GM12891 (cell line): ENCODE measurements around the gene TRAFD1. TPM values are rescaled to one million over a fixed set of nuclear protein-coding genes. Genes with fewer than 3 reads are reported as not detected.
"Not testable (repeated sequence)": the region's sequence is repeated elsewhere in the genome, so short reads cannot be mapped to it uniquely, and the experiment has no call there.

Experiments
- DNase-seq: peaks from one replicate; pipeline ENCODE4 v3.0.0; 2011; ENCODE audit warnings: low spot score; ENCODE audit not compliant: insufficient read length
- FAIRE-seq: peaks from 2 replicates; lab custom pipeline; 2011; peaks lifted over from hg19 to GRCh38; lab: Jason Lieb, UNC
- PAX5 ChIP-seq: IDR thresholded peaks from 2 replicates; pipeline ENCODE4 v1.6.1; 2011; ENCODE audit warnings: low read length, moderate library complexity, mild to moderate bottlenecking; ENCODE audit not compliant: insufficient read depth, severe bottlenecking
- POLR2A ChIP-seq: IDR thresholded peaks from 2 replicates; pipeline ENCODE4 v1.6.1; 2011; ENCODE audit warnings: low read depth, low read length, control low read depth
- POLR2AphosphoS5 ChIP-seq: IDR thresholded peaks from 2 replicates; pipeline ENCODE4 v1.6.1; 2011; ENCODE audit warnings: low read depth, low read length, control low read depth
- POU2F2 ChIP-seq: IDR thresholded peaks from 2 replicates; pipeline ENCODE4 v1.6.1; 2011; ENCODE audit warnings: low read depth, mild to moderate bottlenecking, control low read depth, low read length, moderate library complexity
- SPI1 ChIP-seq: IDR thresholded peaks from 2 replicates; pipeline ENCODE4 v1.6.1; 2011; ENCODE audit warnings: low read depth, low read length, control low read depth
- TAF1 ChIP-seq: IDR thresholded peaks from 2 replicates; pipeline ENCODE4 v1.6.1; 2011; ENCODE audit warnings: low read depth, low read length, control low read depth
- polyA plus RNA-seq: library from polyadenylated mRNA; unstranded; fragments of >200 nt; gene quantifications from one replicate; pipeline ENCODE4 v1.2.1, GENCODE V29; 2012; ENCODE audit warnings: low read depth, missing spikeins, inconsistent platforms; ENCODE audit not compliant: missing spikeins

The TRAFD1 gene, protein sequence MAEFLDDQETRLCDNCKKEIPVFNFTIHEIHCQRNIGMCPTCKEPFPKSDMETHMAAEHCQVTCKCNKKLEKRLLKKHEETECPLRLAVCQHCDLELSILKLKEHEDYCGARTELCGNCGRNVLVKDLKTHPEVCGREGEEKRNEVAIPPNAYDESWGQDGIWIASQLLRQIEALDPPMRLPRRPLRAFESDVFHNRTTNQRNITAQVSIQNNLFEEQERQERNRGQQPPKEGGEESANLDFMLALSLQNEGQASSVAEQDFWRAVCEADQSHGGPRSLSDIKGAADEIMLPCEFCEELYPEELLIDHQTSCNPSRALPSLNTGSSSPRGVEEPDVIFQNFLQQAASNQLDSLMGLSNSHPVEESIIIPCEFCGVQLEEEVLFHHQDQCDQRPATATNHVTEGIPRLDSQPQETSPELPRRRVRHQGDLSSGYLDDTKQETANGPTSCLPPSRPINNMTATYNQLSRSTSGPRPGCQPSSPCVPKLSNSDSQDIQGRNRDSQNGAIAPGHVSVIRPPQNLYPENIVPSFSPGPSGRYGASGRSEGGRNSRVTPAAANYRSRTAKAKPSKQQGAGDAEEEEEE
- 42.5 TPM for polyA plus RNA-seq

DNA sequence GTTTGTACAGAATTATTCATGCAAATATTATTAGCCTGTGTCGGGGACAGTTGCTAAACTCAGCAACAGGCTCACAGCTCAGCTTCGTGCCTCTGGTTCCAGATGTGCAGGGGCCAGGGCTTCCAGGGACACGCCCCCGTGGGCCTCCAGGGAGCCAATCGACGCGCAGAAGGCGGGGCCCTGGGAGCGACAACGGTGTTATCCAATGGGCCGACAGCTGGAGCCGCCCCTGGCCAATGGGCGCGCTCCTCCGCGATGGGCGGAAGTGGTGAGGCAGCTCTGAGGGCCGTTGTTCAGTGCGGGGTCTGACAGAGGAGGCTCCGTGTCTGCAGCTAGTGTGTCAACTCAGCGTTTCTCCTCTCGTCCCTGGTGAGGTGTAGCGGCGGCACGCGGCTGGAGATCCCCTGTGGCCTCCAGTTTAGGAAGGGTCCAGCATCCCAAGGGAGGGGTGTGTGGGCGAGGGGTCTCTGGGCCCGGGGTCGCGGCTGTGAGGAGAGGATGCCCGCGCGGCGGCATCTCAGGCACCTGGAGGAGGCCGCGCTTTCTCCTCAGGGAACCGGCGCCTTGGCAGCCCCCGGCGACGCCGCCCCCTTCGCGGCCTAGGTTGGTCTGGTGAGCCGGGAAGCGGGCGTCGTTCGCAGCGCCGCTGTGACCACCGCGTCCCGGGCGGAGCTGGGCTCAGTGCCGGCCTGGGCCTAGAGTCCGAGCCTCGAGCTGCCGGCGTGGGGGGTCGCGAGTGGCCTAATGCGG is at the start of gene TRAFD1:
Gene TRAFD1 (plus strand): TSS at position 311 of the 750 bp plus-strand sequence. CDS start 4,963 bp downstream, outside the sequence.
- peak; percentile 96 for FAIRE-seq
- TF ChIP-seq POLR2A (peak; percentile 99), TAF1 (peak; percentile 95), POLR2AphosphoS5 (peak; percentile 99), SPI1 (peak; percentile 70), POU2F2 (peak; percentile 78; the same call in 1 of the 2 replicates), PAX5 (peak; percentile 1)
- peak; percentile 97 for DNase-seq

DNA sequence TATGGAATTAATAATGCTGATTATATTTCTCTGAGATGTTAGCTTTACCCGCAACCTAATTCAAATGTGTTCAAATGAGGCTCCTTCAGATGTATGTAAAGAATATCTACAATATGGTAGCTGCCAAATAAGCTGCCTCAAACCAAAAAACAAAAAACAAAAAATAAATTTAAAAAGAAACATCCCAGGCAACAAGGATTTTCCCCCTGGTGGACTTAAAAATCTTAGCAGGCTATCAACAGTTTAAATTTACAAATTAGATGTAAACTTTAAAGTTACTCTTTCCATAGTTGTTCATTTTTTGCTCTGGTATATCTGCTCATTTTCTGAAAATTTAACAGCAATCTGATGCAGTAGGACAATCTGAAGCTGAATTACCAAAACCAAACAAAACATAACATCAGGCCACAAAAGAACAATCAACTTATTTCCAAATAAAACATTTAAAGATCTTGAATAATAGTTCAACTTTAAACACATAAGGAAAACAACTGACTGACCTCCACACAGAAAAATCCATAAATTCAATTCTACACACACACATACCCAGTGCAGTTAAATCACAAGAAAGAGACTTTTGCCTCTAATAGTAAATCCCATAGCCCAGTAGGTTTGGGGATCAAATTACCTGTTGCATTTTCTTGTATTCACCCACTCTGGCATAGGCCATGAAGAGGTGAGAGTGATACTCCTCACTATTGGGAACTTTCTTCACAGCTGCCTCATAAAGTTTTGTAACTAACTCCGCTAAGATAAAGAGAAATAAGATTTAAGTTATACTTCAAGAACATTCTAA is 38.1 kb upstream of the TRAFD1 start:
- TF ChIP-seq TAF1, result no peak
- TF ChIP-seq PAX5, result no peak
- no peak for TF ChIP-seq POLR2A
- no peak for TF ChIP-seq POLR2AphosphoS5
- no peak for TF ChIP-seq POU2F2
- TF ChIP-seq SPI1, result no peak
- no peak for DNase-seq
- no peak for FAIRE-seq

GRCh38 chr12:112087851-112088250 is 37.5 kb upstream of the TRAFD1 start:
- no peak for TF ChIP-seq POU2F2
- TF ChIP-seq PAX5, result no peak
- no peak for TF ChIP-seq SPI1
- TF ChIP-seq POLR2A, result no peak
- no peak for TF ChIP-seq POLR2AphosphoS5
- TF ChIP-seq TAF1, result no peak
- DNase-seq, result no peak
- FAIRE-seq, result no peak

DNA sequence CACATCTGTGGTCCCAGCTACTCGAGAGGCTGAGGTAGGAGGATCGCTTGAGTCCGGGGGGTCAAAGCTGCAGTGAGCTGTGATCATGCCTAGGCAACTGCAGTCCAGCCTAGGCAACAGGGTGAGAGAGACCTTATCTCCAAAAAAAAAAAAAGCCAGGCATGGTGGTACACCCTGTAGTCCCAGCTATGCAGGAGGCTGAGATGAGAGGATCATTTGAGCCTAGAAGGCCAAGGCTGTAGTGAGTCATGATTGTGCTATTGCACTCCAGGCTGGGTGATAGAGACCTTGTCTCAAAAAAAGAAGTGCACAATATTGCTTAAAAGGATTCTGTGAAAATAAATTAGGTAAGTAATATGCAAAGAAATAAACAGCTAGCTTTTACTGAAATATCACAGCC is 33.8 kb upstream of the TRAFD1 start:
- TF ChIP-seq PAX5, result no peak
- FAIRE-seq, result no peak

GRCh38 chr12:112096070-112096469 is 29.3 kb upstream of the TRAFD1 start:
- TF ChIP-seq POU2F2 (no peak), SPI1 (peak; percentile 79)
- FAIRE-seq (no peak), DNase-seq (peak; percentile 38)

More for the DNA sequence above, 33.8 kb upstream of the TRAFD1 start:
- no peak for DNase-seq

DNA sequence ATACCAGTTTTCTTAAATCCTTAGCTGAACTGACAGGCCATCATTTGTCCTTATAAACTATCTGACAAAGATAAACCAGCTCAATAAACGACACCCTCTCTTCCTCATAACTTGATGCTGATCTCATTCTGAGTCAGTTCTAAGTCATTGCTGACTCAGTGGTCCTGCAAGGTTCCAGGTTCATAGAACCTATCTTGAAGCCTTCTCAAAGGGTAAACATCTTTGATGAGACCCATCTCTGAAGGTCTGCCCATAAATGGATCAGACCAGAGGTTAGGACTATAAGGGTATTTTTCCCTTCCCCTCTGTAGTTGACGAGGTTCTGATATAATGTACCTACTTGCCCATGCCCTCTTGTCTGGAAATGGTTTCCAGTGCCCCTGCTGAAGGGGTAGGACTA is 28.7 kb upstream of the TRAFD1 start:
- DNase-seq, result no peak
- FAIRE-seq, result peak; percentile 84
- TF ChIP-seq SPI1 (0 out of 2 replicates have a peak, but pooled peaks have one; percentile 12), POLR2AphosphoS5 (no peak)

DNA sequence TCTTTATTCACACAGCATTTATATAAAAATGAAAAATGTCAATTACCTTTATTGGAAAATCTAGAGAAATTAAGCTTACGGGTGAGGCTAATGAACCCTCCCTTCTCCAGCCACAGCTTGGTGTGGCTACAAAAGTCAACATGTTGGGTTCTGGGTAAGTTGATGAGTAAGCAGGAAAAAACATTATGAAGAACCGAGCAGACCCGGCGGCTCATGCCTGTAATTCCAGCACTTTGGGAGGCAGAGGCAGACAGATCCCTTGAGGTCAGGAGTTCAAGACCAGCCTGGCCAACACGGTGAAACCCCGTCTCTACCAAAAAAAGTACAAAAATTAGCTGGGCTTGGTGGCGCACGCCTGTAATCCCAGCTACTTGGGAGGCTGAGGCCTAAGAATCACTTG is 27.7 kb upstream of the TRAFD1 start:
- DNase-seq (no peak), FAIRE-seq (no peak)
- TF ChIP-seq SPI1 (no peak), POLR2AphosphoS5 (no peak), PAX5 (no peak), POLR2A (no peak), TAF1 (no peak), POU2F2 (no peak)

- not testable (repeated sequence) for FAIRE-seq, DNase-seq
Measured at GRCh38 chr12:112100500-112100899, 24.9 kb upstream of the TRAFD1 start.

- FAIRE-seq (no peak), DNase-seq (no peak)
- TF ChIP-seq POLR2A (no peak), PAX5 (no peak), TAF1 (no peak), POU2F2 (no peak), POLR2AphosphoS5 (no peak)
Measured at GRCh38 chr12:112102127-112102526, 23.2 kb upstream of the TRAFD1 start.

- DNase-seq, FAIRE-seq: not testable (repeated sequence)
Measured at GRCh38 chr12:112102746-112103145, 22.6 kb upstream of the TRAFD1 start.
